ENCODE measurements around the gene XRCC5.

The XRCC5 gene

GRCh38 chr2:216126943-216127342 lies 17.8 kb downstream of the XRCC5 start:
- ATAC-seq = no peak
- no peak for TF ChIP-seq ZNF565 (CRISPR knock-in tag; conservative IDR thresholded peaks at IDR 0.05; ENCODE audit: low read depth)
- no peak for TF ChIP-seq CSDC2 (CRISPR knock-in tag; IDR thresholded peaks at IDR 0.05)
- TF ChIP-seq TSHZ2 (CRISPR knock-in tag; IDR thresholded peaks at IDR 0.05) = no peak
- TF ChIP-seq ZFP3 (CRISPR knock-in tag; IDR thresholded peaks at IDR 0.05) = no peak
- TF ChIP-seq ISL1 (CRISPR knock-in tag; IDR thresholded peaks at IDR 0.05) = no peak
- no peak for TF ChIP-seq ARNTL (CRISPR knock-in tag; IDR thresholded peaks at IDR 0.05; ENCODE audit: borderline replicate concordance, low read depth)
- no peak for TF ChIP-seq CREB5 (CRISPR knock-in tag; IDR thresholded peaks at IDR 0.05; ENCODE audit: low read depth)
- TF ChIP-seq GLIS3 (CRISPR knock-in tag; IDR thresholded peaks at IDR 0.05) = no peak
- TF ChIP-seq CSRNP3 (CRISPR knock-in tag; IDR thresholded peaks at IDR 0.05) = no peak
- no peak for TF ChIP-seq TCF4 (CRISPR knock-in tag; IDR thresholded peaks at IDR 0.05; ENCODE audit: borderline replicate concordance)
- TF ChIP-seq SNAI2 (CRISPR knock-in tag; IDR thresholded peaks at IDR 0.05) = no peak
- no peak for TF ChIP-seq RARB (CRISPR knock-in tag; IDR thresholded peaks at IDR 0.05)
- TF ChIP-seq PATZ1 (CRISPR knock-in tag; IDR thresholded peaks at IDR 0.05; ENCODE audit: borderline replicate concordance) = no peak
- TF ChIP-seq POU6F1 (CRISPR knock-in tag; IDR thresholded peaks at IDR 0.05; ENCODE audit: borderline replicate concordance, low read depth) = no peak
- TF ChIP-seq PPARA (CRISPR knock-in tag; IDR thresholded peaks at IDR 0.05; ENCODE audit: borderline replicate concordance) = no peak

- no peak for ATAC-seq
- TF ChIP-seq ESRRG (CRISPR knock-in tag; IDR thresholded peaks at IDR 0.05) (no peak), GLIS3 (CRISPR knock-in tag; IDR thresholded peaks at IDR 0.05) (no peak), PPARA (CRISPR knock-in tag; IDR thresholded peaks at IDR 0.05; ENCODE audit: borderline replicate concordance) (no peak), CREB5 (CRISPR knock-in tag; IDR thresholded peaks at IDR 0.05; ENCODE audit: low read depth) (no peak), RARB (CRISPR knock-in tag; IDR thresholded peaks at IDR 0.05) (no peak), ARNTL (CRISPR knock-in tag; IDR thresholded peaks at IDR 0.05; ENCODE audit: borderline replicate concordance, low read depth) (no peak), ZFP30 (CRISPR knock-in tag; IDR thresholded peaks at IDR 0.05) (no peak), CSRNP3 (CRISPR knock-in tag; IDR thresholded peaks at IDR 0.05) (no peak)
Observed at GRCh38 chr2:216130346-216130971, 21.3 kb downstream of the XRCC5 start.
